ENCODE measurements around the gene MTMR4.
"Not testable (repeated sequence)": the region's sequence is repeated elsewhere in the genome, so short reads cannot be mapped to it uniquely, and the experiment has no call there.

The MTMR4 gene

GRCh38 chr17:58492238-58493121 is 22.0 kb downstream of the MTMR4 start:
- no peak for DNase-seq

GRCh38 chr17:58491510-58492045 is 22.9 kb downstream of the MTMR4 start:
- no peak for DNase-seq

GRCh38 chr17:58488428-58488890 is 26.0 kb downstream of the MTMR4 start:
- no peak for DNase-seq

- DNase-seq, result peak; percentile 79
Observed at GRCh38 chr17:58487589-58488427, 26.6 kb downstream of the MTMR4 start, which contains the start of gene HSF5. TSS of gene HSF5 (minus strand) at chr17:58488408. CDS start at chr17:58488274, 134 bp downstream.

- DNase-seq, result no peak
Observed at GRCh38 chr17:58484600-58484999, 29.8 kb downstream of the MTMR4 start.

GRCh38 chr17:58481798-58482197 is 32.6 kb downstream of the MTMR4 start:
- DNase-seq, result not testable (repeated sequence)

GRCh38 chr17:58480090-58480489 is 34.3 kb downstream of the MTMR4 start:
- no peak for DNase-seq

GRCh38 chr17:58476812-58477211 is 37.6 kb downstream of the MTMR4 start:
- no peak for DNase-seq

GRCh38 chr17:58475985-58476384 is 38.5 kb downstream of the MTMR4 start:
- DNase-seq, result no peak

GRCh38 chr17:58470356-58470755 is 44.1 kb downstream of the MTMR4 start:
- DNase-seq, result no peak

GRCh38 chr17:58468944-58469343 is 45.5 kb downstream of the MTMR4 start:
- DNase-seq, result no peak

GRCh38 chr17:58455491-58455890 is 58.9 kb downstream of the MTMR4 start:
- no peak for DNase-seq

GRCh38 chr17:58452738-58453137 is 61.7 kb downstream of the MTMR4 start:
- DNase-seq, result no peak

GRCh38 chr17:58447039-58447975 is 67.1 kb downstream of the MTMR4 start:
- DNase-seq, result peak; percentile 11

GRCh38 chr17:58446086-58446485 is 68.4 kb downstream of the MTMR4 start:
- no peak for DNase-seq

Data from right kidney (tissue), 1 donor.